ENCODE results near the gene ATP2A2.
"Not testable (repeated sequence)": the region's sequence is repeated elsewhere in the genome, so short reads cannot be mapped to it uniquely, and the experiment has no call there.

The ATP2A2 gene

DNA sequence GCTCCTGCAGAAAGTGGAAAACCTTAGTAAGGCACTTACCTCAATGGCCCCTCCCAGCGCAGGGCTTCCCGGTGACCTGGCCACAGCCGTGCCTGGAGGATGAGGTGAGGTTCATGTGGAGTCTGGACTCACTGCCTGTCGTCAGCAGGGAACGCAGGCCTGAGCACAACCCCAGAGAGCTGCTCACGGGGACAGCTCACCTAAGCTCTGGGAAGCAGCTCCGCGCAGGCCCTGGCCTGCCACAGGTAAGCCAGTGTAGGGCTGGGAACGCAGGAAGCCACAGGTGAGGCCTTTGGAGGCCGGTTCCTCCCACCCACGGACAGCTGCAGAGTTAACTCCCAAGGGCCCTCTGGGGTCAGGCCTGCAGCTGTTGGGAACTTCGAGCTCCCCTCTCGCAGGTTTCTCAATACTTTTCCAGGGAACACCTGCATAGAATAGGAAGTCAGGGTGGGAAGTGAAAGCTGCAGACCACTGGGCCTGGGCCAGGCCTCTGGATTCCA lies 89.7 kb downstream of the ATP2A2 start:
- ATAC-seq (no peak), DNase-seq (no peak)

- DNase-seq = no peak
- ATAC-seq = peak; percentile 20
Measured at GRCh38 chr12:110371408-110372055, 90.5 kb downstream of the ATP2A2 start.

GRCh38 chr12:110372056-110372425 lies 91.0 kb downstream of the ATP2A2 start:
- peak; percentile 28 for ATAC-seq

DNA sequence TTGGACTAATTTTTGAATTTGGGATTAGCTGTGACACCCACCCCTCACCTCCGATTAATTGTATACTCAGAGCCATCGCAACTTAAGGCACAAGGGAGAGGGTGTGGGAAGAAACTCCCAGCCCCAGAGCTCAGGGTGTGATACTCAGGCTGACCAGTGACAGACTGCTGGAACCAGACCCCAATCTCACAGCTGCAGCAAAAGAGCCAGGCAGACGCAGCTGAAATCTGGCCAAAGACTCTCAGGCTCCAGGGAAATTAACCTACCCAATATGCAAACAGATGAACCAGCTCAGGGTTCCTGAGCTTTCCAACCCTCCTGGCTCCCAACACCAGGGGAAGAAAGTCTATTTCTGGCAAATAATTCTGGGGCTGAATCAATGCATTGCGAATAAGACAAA lies 92.0 kb downstream of the ATP2A2 start:
- DNase-seq (no peak), ATAC-seq (no peak)

More at GRCh38 chr12:110372056-110372425, 91.0 kb downstream of the ATP2A2 start:
- DNase-seq = no peak

DNA sequence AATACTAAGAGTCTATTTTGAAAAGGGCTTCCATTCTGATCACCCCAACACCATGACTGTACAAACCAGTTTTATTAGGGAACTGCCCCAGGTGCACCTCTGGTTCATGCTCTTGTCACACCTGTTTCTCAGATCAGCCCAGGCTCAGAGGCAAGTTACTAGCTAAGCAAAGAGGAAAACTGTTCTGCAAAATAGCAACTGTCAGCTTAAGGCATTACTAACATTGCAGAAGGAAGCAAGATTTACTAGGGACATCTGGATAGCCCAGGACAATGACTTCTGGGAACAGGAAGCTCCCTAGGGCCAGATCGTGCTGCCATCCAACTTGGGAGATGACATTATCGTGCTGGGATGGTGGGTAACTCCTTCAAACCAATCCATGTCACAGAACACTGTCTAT lies 92.4 kb downstream of the ATP2A2 start:
- ATAC-seq = no peak

GRCh38 chr12:110373962-110374611 lies 93.0 kb downstream of the ATP2A2 start:
- DNase-seq = no peak
- no peak for ATAC-seq

More for the DNA sequence above, 92.4 kb downstream of the ATP2A2 start:
- no peak for DNase-seq

- not testable (repeated sequence) for DNase-seq, ATAC-seq
Measured at GRCh38 chr12:110378131-110378790, 97.2 kb downstream of the ATP2A2 start.

DNA sequence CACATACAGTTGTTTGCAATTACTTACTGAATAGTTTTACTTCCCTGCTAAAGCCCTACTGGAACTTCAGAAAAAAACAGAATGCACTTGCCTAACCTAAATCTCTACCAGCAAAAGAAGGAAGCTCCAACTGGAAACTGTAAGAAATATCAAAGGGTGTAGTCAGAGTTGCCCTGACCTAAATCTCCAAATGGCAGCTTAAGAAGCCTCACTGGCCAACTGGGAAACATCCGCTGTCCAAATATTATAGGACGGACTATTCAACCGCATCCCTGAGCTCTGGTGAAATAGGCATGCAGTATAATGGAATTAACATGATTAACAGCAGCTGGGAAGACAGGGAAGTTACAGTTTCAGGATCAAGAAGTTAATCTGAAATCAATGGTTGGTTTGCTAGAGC lies 98.2 kb downstream of the ATP2A2 start:
- DNase-seq = no peak

GRCh38 chr12:110379631-110380030 lies 98.6 kb downstream of the ATP2A2 start:
- no peak for DNase-seq
- no peak for ATAC-seq

More for the DNA sequence above, 98.2 kb downstream of the ATP2A2 start:
- no peak for ATAC-seq

DNA sequence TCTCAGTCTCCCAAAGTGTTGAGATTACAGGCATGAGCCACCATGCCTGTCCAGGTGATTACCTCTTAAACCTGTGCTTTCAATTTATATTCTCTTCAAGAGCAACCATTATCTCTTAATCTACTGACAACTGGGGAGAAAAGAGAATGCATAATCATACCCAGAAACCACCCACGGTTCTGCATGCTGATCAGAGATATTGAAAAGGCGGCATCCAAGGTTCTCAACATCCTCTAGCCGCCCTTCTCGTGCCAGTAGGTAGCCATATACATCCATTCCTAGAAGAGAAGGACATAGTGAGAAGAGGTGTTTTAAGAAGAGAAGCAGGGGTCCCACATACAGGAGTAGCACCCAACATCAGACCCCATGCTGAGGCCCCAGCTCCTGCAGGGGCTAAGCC lies 101.6 kb downstream of the ATP2A2 start:
- DNase-seq (no peak), ATAC-seq (peak; percentile 55)
